Smooth muscle cell (in vitro differentiated cells): ENCODE results near the gene KRIT1. TPM values are rescaled to one million over a fixed set of nuclear protein-coding genes. Genes with fewer than 3 reads are reported as not detected.
A peak's percentile ranks its signal among the peaks of the same experiment; 100 is the strongest.

ENCODE experiments used
- DNase-seq: peaks from one replicate; lab custom pipeline; 2025; ENCODE audit not compliant: unreplicated experiment; lab: John Stamatoyannopoulos, UW
- H2AFZ ChIP-seq: fragments of 200-600 bp; sonication (generic); 2 replicates; pipeline ENCODE4 v1.6.0; 2016; ENCODE audit warnings: antibody characterized with exemption, low read depth, mild to moderate bottlenecking
- H3F3A ChIP-seq: fragments of 200-600 bp; sonication (generic); 2 replicates; pipeline ENCODE4 v1.6.0; 2017; ENCODE audit warnings: antibody characterized with exemption, low read depth
- H3K27ac ChIP-seq: fragments of 200-600 bp; sonication (generic); 2 replicates; pipeline ENCODE4 v1.5.1; 2016; ENCODE audit warnings: low read depth, mild to moderate bottlenecking
- H3K27me3 ChIP-seq: fragments of 200-600 bp; sonication (generic); 2 replicates; pipeline ENCODE4 v1.6.1; 2016; ENCODE audit warnings: low read depth, mild to moderate bottlenecking
- H3K36me3 ChIP-seq: fragments of 200-600 bp; sonication (generic); 2 replicates; pipeline ENCODE4 v1.5.1; 2016; ENCODE audit warnings: low read depth
- H3K4me1 ChIP-seq: fragments of 200-600 bp; sonication (generic); 2 replicates; pipeline ENCODE4 v1.5.1; 2016; ENCODE audit warnings: low read depth
- H3K4me2 ChIP-seq: fragments of 200-600 bp; sonication (generic); 2 replicates; pipeline ENCODE4 v1.6.0; 2016; ENCODE audit warnings: mild to moderate bottlenecking
- H3K4me3 ChIP-seq: fragments of 200-600 bp; sonication (generic); 2 replicates; pipeline ENCODE4 v1.5.1; 2016; ENCODE audit warnings: mild to moderate bottlenecking
- H3K79me2 ChIP-seq: fragments of 200-600 bp; sonication (generic); 2 replicates; pipeline ENCODE4 v1.6.0; 2016; ENCODE audit warnings: low read depth, mild to moderate bottlenecking
- H3K9ac ChIP-seq: fragments of 200-600 bp; sonication (generic); 2 replicates; pipeline ENCODE4 v1.6.0; 2016; ENCODE audit warnings: low read depth
- H3K9me3 ChIP-seq: fragments of 200-600 bp; sonication (generic); replicated peaks from 2 replicates; pipeline ENCODE4 v1.5.1; 2016; ENCODE audit warnings: low read depth
- H4K20me1 ChIP-seq: fragments of 200-600 bp; sonication (generic); 2 replicates; pipeline ENCODE4 v1.6.0; 2016; ENCODE audit warnings: low read depth
- WGBS: methylation state at CpG from one replicate; pipeline ENCODE4 v1.1.7; 2016; ENCODE audit warnings: low lambda C conversion rate; 5-methylcytosine and 5-hydroxymethylcytosine counted together
- polyA plus RNA-seq: library from polyadenylated mRNA; unstranded; fragments of >200 nt; fragmentation: Nextera tagmentation; extraction: Ambion mirVana; gene quantifications from 2 replicates; pipeline ENCODE4 v1.2.1, GENCODE V29; 2016
- total RNA-seq: library from RNA; depleted of rRNA; stranded (reverse); fragments of >200 nt; gene quantifications from 2 replicates; pipeline ENCODE4 v1.2.3, GENCODE V29; 2014
- TF ChIP-seq, protein P1 (sequence below): fragments of 200-600 bp; sonication (generic); IDR thresholded peaks from 2 replicates; pipeline ENCODE4 v1.5.1; 2017; ENCODE audit warnings: borderline replicate concordance, mild to moderate bottlenecking, antibody characterized with exemption; ENCODE audit not compliant: insufficient read depth, poor library complexity, severe bottlenecking

Gene KRIT1
- total and polyA plus RNA-seq, 2 experiments from 2014 or later = 14.9 to 34.4 TPM

DNA sequence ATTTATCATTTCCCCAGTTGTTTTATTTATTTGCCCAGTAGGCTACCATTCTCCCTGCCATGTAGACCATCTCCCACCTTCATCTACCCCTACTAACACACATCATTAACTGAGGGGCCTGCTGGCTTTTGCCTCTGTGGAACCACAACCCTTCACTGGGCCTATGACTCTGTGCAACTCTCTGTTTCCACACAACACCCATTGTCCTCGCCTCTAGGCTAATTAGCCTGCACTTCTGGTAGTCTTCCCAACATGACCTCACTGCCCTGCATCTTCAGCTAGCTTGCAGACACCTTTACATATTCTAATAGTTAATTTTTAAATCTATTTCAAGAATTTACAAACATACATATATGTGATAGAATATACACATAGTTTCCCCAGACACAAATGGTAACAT, 7.5 kb upstream of the KRIT1 start:
- Histone ChIP-seq H3K79me2 (peaks cover 100% of the 10 kb centered on the region), H3K27ac (no peak overlapping the region), H4K20me1 (peaks cover 83% of the 10 kb centered on the region), H3F3A (no peaks in the 10 kb centered on the region), H3K4me2 (no peak overlapping the region), H3K4me3 (no peak overlapping the region), H3K27me3 (no peaks in the 10 kb centered on the region), H3K9ac (no peak overlapping the region), H3K9me3 (no peaks in the 10 kb centered on the region), H2AFZ (no peak overlapping the region), H3K36me3 (no peaks in the 10 kb centered on the region), H3K4me1 (peaks cover 2% of the 10 kb centered on the region)
- whole genome bisulfite sequencing = 88% methylated on average over 1 of the region's 1 CpG
- DNase-seq = no peak
- TF ChIP-seq, protein P1, sequence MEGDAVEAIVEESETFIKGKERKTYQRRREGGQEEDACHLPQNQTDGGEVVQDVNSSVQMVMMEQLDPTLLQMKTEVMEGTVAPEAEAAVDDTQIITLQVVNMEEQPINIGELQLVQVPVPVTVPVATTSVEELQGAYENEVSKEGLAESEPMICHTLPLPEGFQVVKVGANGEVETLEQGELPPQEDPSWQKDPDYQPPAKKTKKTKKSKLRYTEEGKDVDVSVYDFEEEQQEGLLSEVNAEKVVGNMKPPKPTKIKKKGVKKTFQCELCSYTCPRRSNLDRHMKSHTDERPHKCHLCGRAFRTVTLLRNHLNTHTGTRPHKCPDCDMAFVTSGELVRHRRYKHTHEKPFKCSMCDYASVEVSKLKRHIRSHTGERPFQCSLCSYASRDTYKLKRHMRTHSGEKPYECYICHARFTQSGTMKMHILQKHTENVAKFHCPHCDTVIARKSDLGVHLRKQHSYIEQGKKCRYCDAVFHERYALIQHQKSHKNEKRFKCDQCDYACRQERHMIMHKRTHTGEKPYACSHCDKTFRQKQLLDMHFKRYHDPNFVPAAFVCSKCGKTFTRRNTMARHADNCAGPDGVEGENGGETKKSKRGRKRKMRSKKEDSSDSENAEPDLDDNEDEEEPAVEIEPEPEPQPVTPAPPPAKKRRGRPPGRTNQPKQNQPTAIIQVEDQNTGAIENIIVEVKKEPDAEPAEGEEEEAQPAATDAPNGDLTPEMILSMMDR = no peak

DNA sequence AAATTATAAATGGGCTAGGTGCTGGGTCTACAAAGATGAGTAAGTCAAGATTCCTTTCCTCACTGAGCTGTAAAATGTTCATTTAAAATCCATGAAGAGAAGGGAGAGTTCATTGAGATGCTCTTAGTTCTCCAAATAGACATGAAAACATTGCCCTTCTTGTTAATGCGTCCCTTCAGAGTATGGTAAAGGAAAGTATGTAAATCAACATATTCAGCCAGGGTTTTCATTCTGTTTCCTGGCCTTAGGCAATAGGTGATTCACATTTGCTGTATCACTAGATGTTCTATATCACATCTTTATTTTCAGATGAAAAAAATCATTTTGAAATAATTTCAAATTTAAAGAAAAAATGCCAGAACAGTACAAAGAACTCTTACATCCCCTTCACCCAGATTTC, 5.5 kb upstream of the KRIT1 start:
- H3K27me3 ChIP-seq = no peaks in the 10 kb centered on the region
- H3K9ac ChIP-seq = no peak overlapping the region
- 97% methylated on average over 1 of the region's 1 CpG for WGBS
- no peak for DNase-seq
- no peaks in the 10 kb centered on the region for H3K36me3 ChIP-seq
- peaks cover 100% of the 10 kb centered on the region for H3K79me2 ChIP-seq
- TF ChIP-seq, protein P1 = no peak
- H3K9me3 ChIP-seq = no peaks in the 10 kb centered on the region
- no peak overlapping the region for H3K4me2 ChIP-seq
- H2AFZ ChIP-seq = no peak overlapping the region
- no peak overlapping the region for H3K4me3 ChIP-seq
- no peaks in the 10 kb centered on the region for H3F3A ChIP-seq
- peaks cover 16% of the 10 kb centered on the region for H3K4me1 ChIP-seq
- peaks cover 66% of the 10 kb centered on the region for H4K20me1 ChIP-seq
- no peak overlapping the region for H3K27ac ChIP-seq

DNA sequence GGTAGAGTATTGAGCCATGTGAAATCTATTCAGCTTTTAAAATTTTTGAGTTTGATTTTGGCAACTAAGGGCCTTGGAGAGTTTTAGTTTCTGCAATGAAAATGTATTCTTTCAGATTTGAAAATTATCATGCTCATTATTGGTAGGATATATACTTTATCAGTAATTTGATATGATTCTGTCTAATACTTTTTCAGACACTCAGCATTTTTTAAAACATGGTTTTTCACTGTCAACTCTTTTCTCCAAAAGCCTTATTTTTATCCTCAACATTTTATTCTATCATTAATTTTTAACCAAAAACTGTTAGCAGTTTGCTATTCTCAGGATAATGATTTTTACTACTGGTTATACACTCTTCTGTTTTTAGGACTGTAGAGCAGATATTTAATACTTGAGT, 4.9 kb upstream of the KRIT1 start:
- H3K4me1 ChIP-seq = peaks cover 16% of the 10 kb centered on the region
- no peaks in the 10 kb centered on the region for H3K36me3 ChIP-seq
- no peak for DNase-seq
- peaks cover 95% of the 10 kb centered on the region for H3K79me2 ChIP-seq
- H3K4me3 ChIP-seq = no peak overlapping the region
- peaks cover 61% of the 10 kb centered on the region for H4K20me1 ChIP-seq
- H3K9ac ChIP-seq = no peak overlapping the region
- no peak overlapping the region for H3K27ac ChIP-seq
- H3K27me3 ChIP-seq = no peaks in the 10 kb centered on the region
- H3K9me3 ChIP-seq = no peaks in the 10 kb centered on the region
- TF ChIP-seq, protein P1 = no peak
- no peak overlapping the region for H2AFZ ChIP-seq
- no peak overlapping the region for H3K4me2 ChIP-seq
- H3F3A ChIP-seq = no peaks in the 10 kb centered on the region

DNA sequence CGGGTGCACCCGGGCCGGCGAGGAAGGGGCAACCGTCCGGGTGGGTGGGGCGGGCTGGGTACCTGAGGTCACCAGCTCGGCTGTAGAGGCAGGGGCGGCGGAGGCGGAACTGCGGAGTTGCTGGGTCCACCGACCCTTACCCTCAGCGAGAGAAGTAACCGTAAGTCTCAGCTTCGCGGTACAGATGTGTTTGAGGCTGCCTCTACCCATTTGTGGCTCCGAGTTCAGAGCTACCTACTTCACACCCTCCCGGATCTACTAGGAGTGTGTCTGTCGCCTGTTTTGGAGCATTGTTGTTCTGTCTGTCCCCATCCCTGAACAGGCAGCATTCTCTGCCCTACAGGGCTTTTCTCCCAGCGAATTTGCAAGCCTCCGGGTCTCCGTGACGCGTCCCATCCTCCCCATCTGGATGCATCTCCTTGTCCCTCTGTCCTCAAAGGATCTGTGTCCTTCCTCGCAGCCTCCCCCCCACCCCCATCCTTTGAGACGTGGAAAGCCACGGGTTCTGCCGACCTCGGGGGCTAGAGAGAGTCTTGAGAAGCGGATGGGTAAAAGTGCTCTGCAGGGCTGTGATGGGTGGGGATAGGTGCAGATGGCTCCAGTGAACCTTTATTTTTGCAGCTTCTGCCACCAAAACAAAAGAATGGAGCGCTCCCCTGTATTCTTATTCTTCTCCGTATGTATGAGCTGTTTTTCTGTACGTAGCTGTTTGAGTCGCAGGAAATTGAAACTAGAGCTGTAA, 817 bp upstream of the KRIT1 start:
- Histone ChIP-seq H3K4me1 (peaks cover 31% of the 10 kb centered on the region), H3F3A (no peaks in the 10 kb centered on the region), H3K79me2 (peaks cover 85% of the 10 kb centered on the region), H2AFZ (peak overlapping the region; percentile 95), H3K27ac (peak overlapping the region; percentile 80), H4K20me1 (peaks cover 30% of the 10 kb centered on the region), H3K4me3 (peak overlapping the region; percentile 78), H3K27me3 (no peaks in the 10 kb centered on the region), H3K9ac (peak overlapping the region; percentile 88), H3K36me3 (no peaks in the 10 kb centered on the region), H3K9me3 (no peaks in the 10 kb centered on the region), H3K4me2 (peak overlapping the region; percentile 91)
- DNase-seq = peak; percentile 36
- TF ChIP-seq, protein P1 = no peak
- under 1% methylated on average over 35 of the region's 35 CpGs for WGBS
